K562 (cell line): ENCODE results near the gene IDI2. TPM values are rescaled to one million over a fixed set of nuclear protein-coding genes. Genes with fewer than 3 reads are reported as not detected.

Experiments
- ATAC-seq: fragments of 200-7000 bp; cut with Tn5 transposase; 3 replicates; pipeline ENCODE4 v1.9.1; 2020; ENCODE audit warnings: moderate library complexity
- BruUV-seq: library from RNA; stranded (reverse); fragments of 400-500 nt; replicated peaks from 2 replicates; lab custom pipeline; 2021; lab: Mats Ljungman, UMichigan
- CTCF ChIA-PET: fragments of 300-600 bp; formaldehyde crosslinking; extraction: SDS; loops from one replicate; lab custom pipeline; 2021; ENCODE audit warnings: low intra/inter-chr PET ratio; lab: Yijun Ruan, JAX
- POLR2A ChIA-PET: fragments of 300-600, 350-650 bp; sonication (Branson Sonifier 250); formaldehyde crosslinking; extraction: SDS; loops from one replicate; lab custom pipeline; 2021; ENCODE audit warnings: antibody characterized with exemption, inconsistent platforms; lab: Yijun Ruan, JAX
- DNase-seq, 4 experiments: peaks; one replicate each; pipeline versions ENCODE4 v3.0.0 to v3.0.0-alpha.2; 2011 to 2018; ENCODE audit warnings: low spot score in 3 of 4, mixed read lengths in 3 of 4; ENCODE audit errors: extremely low read depth in 1 of 4
- FAIRE-seq: peaks from 2 replicates; lab custom pipeline; 2011; peaks lifted over from hg19 to GRCh38; lab: Jason Lieb, UNC
- H2AFZ ChIP-seq: 2 replicates; pipeline ENCODE4 v1.6.0; 2011; ENCODE audit warnings: low read depth, low read length, control low read depth, inconsistent platforms
- H3K27ac ChIP-seq: fragments of 200-600 bp; 3 replicates; pipeline ENCODE4 v1.8.0; 2011; ENCODE audit warnings: low read depth, mild to moderate bottlenecking, control low read depth, inconsistent platforms, low read length, moderate library complexity, mixed read lengths; ENCODE audit errors: extremely low read depth
- H3K27me3 ChIP-seq, 2 experiments: fragments of 300-600 bp in 1 of 2; 2 replicates in 1 of 2; 3 replicates in 1 of 2; pipeline versions ENCODE4 v1.6.0 to v1.8.0; 2011; ENCODE audit warnings: inconsistent platforms in 2 of 2, low read length in 2 of 2, mild to moderate bottlenecking in 1 of 2, mixed read lengths in 1 of 2, moderate library complexity in 1 of 2; ENCODE audit not compliant: control insufficient read depth in 2 of 2, insufficient read depth in 2 of 2
- H3K36me3 ChIP-seq: fragments of 300-600 bp; 3 replicates; pipeline ENCODE4 v1.8.0; 2011; ENCODE audit warnings: mild to moderate bottlenecking, low read length, inconsistent platforms; ENCODE audit not compliant: control insufficient read depth, insufficient read depth
- H3K4me1 ChIP-seq, 2 experiments: fragments of 200-600 bp in 1 of 2; replicated peaks in 1 of 2; 2 replicates in 1 of 2; 3 replicates in 1 of 2; pipeline versions ENCODE4 v1.5.1 to v1.8.0; 2011; ENCODE audit warnings: inconsistent platforms in 2 of 2, low read length in 2 of 2, mild to moderate bottlenecking in 1 of 2, mixed read lengths in 1 of 2, moderate library complexity in 1 of 2; ENCODE audit not compliant: control insufficient read depth in 2 of 2, insufficient read depth in 2 of 2
- H3K4me2 ChIP-seq: 2 replicates; pipeline ENCODE4 v1.6.1; 2011; ENCODE audit warnings: low read length, control low read depth, inconsistent platforms, mixed read lengths; ENCODE audit not compliant: insufficient read depth
- H3K4me3 ChIP-seq: fragments of 200-600 bp; sonication (generic), shearing (Covaris generic); 2 replicates; pipeline ENCODE4 v1.5.1; 2016; ENCODE audit warnings: control low read depth, inconsistent platforms
- H3K79me2 ChIP-seq: fragments of 200-600 bp; 3 replicates; pipeline ENCODE4 v1.8.0; 2011; ENCODE audit warnings: low read length, inconsistent platforms; ENCODE audit not compliant: control insufficient read depth, insufficient read depth
- H3K9ac ChIP-seq, 2 experiments: 2 replicates each; pipeline versions ENCODE4 v1.6.0 to v1.6.1; 2011; ENCODE audit warnings: low read depth in 2 of 2, low read length in 2 of 2, control low read depth in 1 of 2, inconsistent platforms in 1 of 2, mild to moderate bottlenecking in 1 of 2, mixed read lengths in 1 of 2; ENCODE audit not compliant: insufficient read depth in 1 of 2
- H3K9me1 ChIP-seq: one replicate; pipeline ENCODE4 v1.6.0; 2011; ENCODE audit warnings: inconsistent platforms, mild to moderate bottlenecking, low read length, moderate library complexity; ENCODE audit not compliant: control insufficient read depth, insufficient read depth
- H3K9me3 ChIP-seq: replicated peaks from 2 replicates; pipeline ENCODE4 v1.5.1; 2011; ENCODE audit warnings: low read depth, low read length, inconsistent platforms; ENCODE audit not compliant: control insufficient read depth, insufficient read depth
- H4K20me1 ChIP-seq: replicated peaks from 2 replicates; pipeline ENCODE4 v1.6.1; 2011; ENCODE audit warnings: low read length, inconsistent platforms, mixed read lengths; ENCODE audit not compliant: control insufficient read depth, insufficient read depth
- ARID3A ChIP-seq: IDR thresholded peaks from 2 replicates; pipeline ENCODE4 v1.6.1; 2012; ENCODE audit warnings: low read depth, low read length, improper control_type of control experiment, borderline replicate concordance
- CEBPG ChIP-seq, 3 experiments: fragments of 200-800 bp in 1 of 3; sonication (Bioruptor generic) in 1 of 3; sonication (generic) in 1 of 3; formaldehyde crosslinking in 1 of 3; IDR thresholded peaks in 2 of 3; conservative IDR thresholded peaks in 1 of 3; 2 replicates each; pipeline versions ENCODE4 v1.6.1 to v1.8.0; 2016 to 2022; ENCODE audit warnings: missing compliant biosample characterization in 2 of 3, missing genetic modification characterization in 2 of 3, mild to moderate bottlenecking in 1 of 3, missing genetic modification reagents in 1 of 3
- CHAMP1 ChIP-seq: fragments of 450-650 bp; IDR thresholded peaks from 2 replicates; pipeline ENCODE4 v1.6.1; 2016; ENCODE audit warnings: mild to moderate bottlenecking
- CHD1 ChIP-seq: fragments of 200-600 bp; sonication (generic); IDR thresholded peaks from one replicate; pipeline ENCODE4 v1.6.1; 2012; ENCODE audit warnings: mild to moderate bottlenecking, moderate library complexity, low read length, inconsistent platforms
- IRF2 ChIP-seq: sonication (generic); formaldehyde crosslinking; IDR thresholded peaks from 2 replicates; pipeline ENCODE4 v1.8.1; 2022; ENCODE audit warnings: mild to moderate bottlenecking, missing genetic modification reagents
- NFIX ChIP-seq: fragments of 250-450 bp; sonication (Bioruptor Pico); IDR thresholded peaks from 2 replicates; pipeline ENCODE4 v1.4.0; 2020; ENCODE audit warnings: low read depth, mild to moderate bottlenecking, moderate library complexity
- PKNOX1 ChIP-seq: fragments of 450-650 bp; IDR thresholded peaks from 2 replicates; pipeline ENCODE4 v1.6.1; 2016
- POU5F1 ChIP-seq: fragments of 150-350 bp; IDR thresholded peaks from 2 replicates; pipeline ENCODE4 v1.6.1; 2014; ENCODE audit warnings: borderline replicate concordance, low read length, low read depth, mild to moderate bottlenecking; ENCODE audit not compliant: partially characterized antibody
- RBFOX2 ChIP-seq: fragments of 200-400 bp; formaldehyde crosslinking; IDR thresholded peaks from 2 replicates; pipeline ENCODE4 v1.6.1; 2017; ENCODE audit warnings: low read depth, mild to moderate bottlenecking, low read length, moderate library complexity
- SMAD4 ChIP-seq: fragments of 250-450 bp; sonication (Bioruptor Pico); conservative IDR thresholded peaks from 2 replicates; pipeline ENCODE4 v1.8.0; 2021; ENCODE audit warnings: inconsistent platforms, mild to moderate bottlenecking, moderate library complexity
- SOX6 ChIP-seq: fragments of 450-650 bp; IDR thresholded peaks from 2 replicates; pipeline ENCODE4 v1.6.1; 2014; ENCODE audit warnings: mild to moderate bottlenecking
- ZNF133 ChIP-seq: fragments of 250-450 bp; sonication (Bioruptor Pico); IDR thresholded peaks from 2 replicates; pipeline ENCODE4 v1.4.0; 2020; ENCODE audit warnings: mild to moderate bottlenecking
- ZNF217 ChIP-seq: sonication (generic); formaldehyde crosslinking; IDR thresholded peaks from 2 replicates; pipeline ENCODE4 v1.8.0; 2022; ENCODE audit warnings: mild to moderate bottlenecking, missing genetic modification reagents
- WGBS: fragments of 100-300 bp; shearing (Covaris generic); methylation state at CpG from one replicate; pipeline ENCODE4 v1.1.6; 2016; ENCODE audit warnings: low coverage, mixed read lengths; ENCODE audit not compliant: insufficient coverage; ENCODE audit errors: missing lambda C conversion rate; 5-methylcytosine and 5-hydroxymethylcytosine counted together
- in situ Hi-C: fragments of 300-500 bp; cut with MboI; formaldehyde crosslinking; loops from 4 replicates; pipeline ENCODE4 v1.15.0; 2018; ENCODE audit warnings: inconsistent platforms, mixed read lengths
- intact Hi-C: fragments of 100-400 bp; cut with micrococcal nuclease; formaldehyde crosslinking; loops from 2 replicates; pipeline ENCODE4 v1.14.2; 2022
- polyA plus RNA-seq, 8 experiments: library from polyadenylated mRNA; depleted of rRNA in 4 of 8; stranded (reverse) in 5 of 8; unstranded in 3 of 8; fragments of >200 nt; fragmentation: Nextera tagmentation in 2 of 8; fragmentation: Illumina TruSeq in 1 of 8; extraction: Ambion mirVana in 2 of 8; extraction: Trizol in 1 of 8; gene quantifications; 2 replicates each; pipeline versions ENCODE4 v1.2.1 to v1.2.3, GENCODE V29; 2011 to 2014; ENCODE audit warnings: inconsistent platforms in 1 of 8, missing spikeins in 1 of 8
- total RNA-seq, 7 experiments: library from RNA; depleted of rRNA in 6 of 7; stranded (reverse); fragments of >200 nt in 6 of 7; fragmentation: Illumina TruSeq in 2 of 7; extraction: Trizol in 2 of 7; gene quantifications; 2 replicates each; pipeline versions ENCODE4 v1.2.1 to v1.2.3, GENCODE V29; 2011 to 2021; ENCODE audit warnings: low replicate concordance in 1 of 7

The IDI2 gene
- total and polyA plus RNA-seq, 9 of the 15 experiments (the other 6 are each of a cell fraction or from before 2014, with no cell fraction given): not detected

DNA sequence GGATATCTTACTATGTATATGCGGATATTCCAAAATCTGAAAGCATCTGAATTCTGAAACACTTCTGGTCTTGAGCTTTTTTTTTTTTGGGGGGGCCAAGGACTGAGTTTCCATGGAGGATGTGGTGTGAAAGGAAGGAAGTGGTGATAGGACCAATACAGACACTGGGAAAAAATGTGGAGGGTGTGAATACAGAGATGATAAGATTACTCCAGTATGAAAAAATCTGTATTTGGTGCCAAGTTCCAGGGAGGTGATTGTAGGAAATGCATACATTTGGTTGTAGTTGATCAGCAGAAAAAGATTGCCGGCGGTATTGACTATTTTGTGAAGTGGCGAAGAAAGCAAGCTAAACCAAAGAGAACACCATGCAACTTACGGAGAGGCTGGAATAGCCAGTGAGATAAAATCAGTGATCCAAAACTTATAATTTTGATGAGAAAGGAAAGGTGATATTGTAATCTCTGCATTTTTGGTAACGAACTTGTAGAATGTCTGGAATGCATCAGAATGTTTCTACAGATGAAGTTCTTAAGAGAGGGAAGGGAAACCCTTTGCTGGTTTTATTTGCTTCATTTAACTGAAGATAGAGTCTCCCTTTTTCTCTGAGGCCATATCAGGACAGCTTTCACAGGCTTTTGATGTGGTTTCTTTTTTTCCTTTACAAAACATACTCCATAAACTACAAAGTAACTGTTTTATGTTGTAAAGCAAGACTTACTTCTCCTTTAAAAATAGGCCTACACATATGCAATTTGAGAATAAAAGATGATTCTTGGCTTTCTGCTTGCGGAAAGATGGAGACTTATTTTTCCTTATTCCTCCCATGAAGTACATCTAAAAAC is 36.5 kb upstream of the IDI2 start:
- no peaks in the 10 kb centered on the region for H3K9me1 ChIP-seq
- ChIA-PET POLR2A (no interaction called here), CTCF (no interaction called here)
- FAIRE-seq: no peak
- H3K4me1 ChIP-seq: peaks cover 1 to 5% of the 10 kb centered on the region in 2 experiments; a peak in 3 of 5 replicates
- intact Hi-C loops (no loop called here), in situ Hi-C loops (no loop called here)
- no peaks in the 10 kb centered on the region for H3K9me3 ChIP-seq
- no TSS peak for BruUV-seq
- H3K27me3 ChIP-seq: no peaks in the 10 kb centered on the region
- DNase-seq: no peak
- H3K4me3 ChIP-seq: no peak overlapping the region
- H3K9ac ChIP-seq: no peak overlapping the region
- H4K20me1 ChIP-seq: no peaks in the 10 kb centered on the region; the same call in 1 of the 2 replicates
- peaks cover 45% of the 10 kb centered on the region for H3K79me2 ChIP-seq
- no peak overlapping the region for H3K4me2 ChIP-seq
- no peak for ATAC-seq
- no peak overlapping the region for H2AFZ ChIP-seq
- H3K27ac ChIP-seq: no peak overlapping the region
- H3K36me3 ChIP-seq: peaks cover 20% of the 10 kb centered on the region; the same call in 2 of the 3 replicates
- 92% methylated on average over 7 of the region's 7 CpGs for WGBS
- TF ChIP-seq ZNF133 (CRISPR knock-in tag) (no peak), POU5F1 (no peak), SMAD4 (CRISPR knock-in tag) (no peak), ZNF217 (CRISPR knock-in tag) (no peak), CHAMP1 (no peak), IRF2 (CRISPR knock-in tag) (no peak), ARID3A (no peak), NFIX (CRISPR knock-in tag) (no peak), CEBPG (CRISPR knock-in tag; IDR thresholded peaks at IDR 0.05) (no peak), CEBPG (tag; conservative IDR thresholded peaks at IDR 0.05 in 1 of 2, IDR thresholded peaks at IDR 0.05 in 1 of 2) (no peak), PKNOX1 (no peak), RBFOX2 (no peak), SOX6 (no peak), CHD1 (no peak)
